GM18858 (cell line): ENCODE results near the gene IQSEC3.
"Not testable (repeated sequence)": the region's sequence is repeated elsewhere in the genome, so short reads cannot be mapped to it uniquely, and the experiment has no call there.

Experiments
- ATAC-seq: cut with Tn5 transposase; IDR thresholded peaks from one replicate; pipeline ENCODE4 v1.9.1; 2021; ENCODE audit not compliant: unreplicated experiment

Gene IQSEC3

DNA sequence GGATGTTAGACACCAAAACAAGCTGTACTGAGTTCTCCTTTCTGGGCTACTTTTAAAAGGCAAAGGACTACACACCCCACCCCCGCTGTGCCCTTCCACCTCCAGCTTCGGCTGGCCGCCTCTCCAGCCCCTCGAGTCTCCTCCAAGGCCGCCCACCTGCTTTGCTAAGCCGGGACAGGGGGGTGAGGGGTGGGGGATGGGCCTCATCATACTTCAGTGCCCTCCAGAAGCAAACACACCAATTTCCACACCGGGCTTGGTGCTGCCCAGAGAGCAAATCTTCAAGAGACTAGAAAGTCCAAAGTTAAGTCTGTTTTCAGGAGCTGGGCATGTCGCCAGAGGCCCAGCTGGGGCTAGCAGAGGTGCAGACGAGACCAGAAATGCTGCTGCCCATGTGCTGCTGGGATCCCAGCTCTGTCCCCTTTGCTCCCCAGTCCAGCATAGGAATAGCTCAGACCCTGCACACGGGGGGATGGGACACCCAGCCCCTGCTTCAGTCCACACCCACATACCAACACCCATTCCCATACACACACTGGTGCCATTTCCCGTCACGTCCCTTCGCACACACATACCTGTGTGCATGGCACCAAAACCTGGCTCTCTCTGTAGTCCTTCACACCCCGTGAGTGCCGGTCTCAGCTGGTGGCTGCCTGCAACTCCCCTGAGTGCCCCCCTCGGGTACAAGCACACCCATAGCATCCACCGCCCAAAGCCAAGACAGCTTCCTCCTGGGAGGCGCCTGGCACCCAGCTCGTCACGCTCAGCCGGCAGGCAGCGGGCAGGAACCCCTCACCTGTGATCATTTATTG is 146.4 kb downstream of the IQSEC3 start:
- ATAC-seq = no peak

GRCh38 chr12:213527-213932 is 147.0 kb downstream of the IQSEC3 start:
- no peak for ATAC-seq

GRCh38 chr12:214003-214741 is 147.6 kb downstream of the IQSEC3 start, which contains the start of gene SLC6A12:
TSS of gene SLC6A12 (minus strand) at chr12:214157. CDS start at chr12:209986, 4,171 bp downstream.
- ATAC-seq = no peak

DNA sequence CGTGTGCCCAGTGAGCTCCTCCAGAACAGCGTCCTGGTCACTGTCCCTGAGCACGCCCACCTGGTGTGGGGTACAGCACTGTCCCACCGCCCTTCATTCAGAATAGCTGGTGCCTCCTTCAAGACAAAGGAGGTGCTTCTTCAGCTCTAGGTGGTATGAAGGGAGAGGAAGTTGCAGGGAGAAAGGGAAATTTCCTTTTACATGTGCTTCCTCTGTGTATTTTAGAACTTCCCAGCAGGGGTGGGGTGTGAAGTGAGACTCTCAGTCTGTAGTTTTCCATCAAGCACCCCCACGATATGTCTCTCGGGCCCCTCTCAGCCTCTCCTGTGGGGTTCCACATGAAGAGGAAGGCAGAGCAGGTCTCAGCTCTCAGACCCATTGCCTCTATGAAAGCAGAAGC is 148.5 kb downstream of the IQSEC3 start:
- ATAC-seq = no peak

DNA sequence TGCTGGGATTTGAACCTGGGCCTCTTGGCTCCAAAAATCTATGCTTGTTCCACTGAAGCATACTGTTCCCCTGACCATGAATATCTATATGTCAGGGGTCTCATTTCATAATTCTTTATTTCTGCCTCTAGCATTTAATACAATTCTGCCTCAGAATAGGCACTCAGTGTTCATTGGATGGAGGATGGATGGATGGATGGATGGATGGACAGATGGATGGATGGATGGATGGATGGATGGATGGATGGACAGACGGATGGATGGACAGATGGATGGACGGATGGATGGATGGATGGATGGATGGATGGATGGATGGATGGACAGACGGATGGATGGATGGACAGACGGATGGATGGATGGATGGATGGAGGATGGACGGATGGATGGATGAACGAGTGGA is 150.5 kb downstream of the IQSEC3 start:
- not testable (repeated sequence) for ATAC-seq

DNA sequence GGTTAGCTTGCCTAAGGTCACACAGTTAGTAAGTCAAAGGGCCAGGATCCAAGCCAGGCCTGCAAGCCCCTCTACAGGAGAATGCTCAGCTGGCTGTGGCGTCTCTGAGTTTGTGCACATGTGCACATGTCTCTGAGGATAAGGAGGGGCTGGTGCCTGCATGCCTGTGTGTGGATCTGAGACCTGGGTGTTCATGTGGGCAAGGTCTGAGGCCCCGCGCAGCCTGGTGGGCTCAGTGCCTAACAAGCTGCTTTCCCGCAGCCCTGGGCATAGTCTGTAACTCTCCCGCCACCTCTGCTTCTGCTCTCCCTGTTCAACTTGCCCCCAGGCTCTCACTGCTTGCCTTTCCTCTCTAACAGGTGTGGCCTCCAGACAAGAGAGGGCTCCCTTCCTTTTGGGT is 151.7 kb downstream of the IQSEC3 start:
- ATAC-seq = no peak

GRCh38 chr12:218728-219590 is 152.4 kb downstream of the IQSEC3 start:
- no peak for ATAC-seq

DNA sequence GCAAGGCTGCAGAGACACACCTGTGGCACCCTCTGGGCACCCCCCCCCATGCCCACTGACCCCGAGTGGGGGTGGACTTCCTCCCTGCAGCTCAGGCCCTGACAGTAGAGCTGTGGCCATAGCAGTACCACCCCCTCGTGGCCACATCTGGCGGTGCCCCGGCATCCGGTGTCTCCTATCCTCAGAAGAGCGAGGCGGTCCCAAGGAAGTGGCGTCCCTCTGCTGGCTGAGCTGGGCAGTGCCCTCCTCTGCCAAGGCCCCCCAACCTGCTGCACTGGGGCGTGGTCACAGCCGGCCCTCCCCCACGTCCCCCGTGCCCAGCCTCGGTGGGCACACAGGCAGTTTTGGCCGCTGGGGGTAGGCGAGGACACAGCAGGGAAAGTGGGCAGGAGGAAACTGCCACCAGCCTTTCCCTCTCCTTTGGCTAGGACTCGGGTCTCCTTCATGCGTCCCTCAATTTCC is 153.4 kb downstream of the IQSEC3 start:
- ATAC-seq = no peak

DNA sequence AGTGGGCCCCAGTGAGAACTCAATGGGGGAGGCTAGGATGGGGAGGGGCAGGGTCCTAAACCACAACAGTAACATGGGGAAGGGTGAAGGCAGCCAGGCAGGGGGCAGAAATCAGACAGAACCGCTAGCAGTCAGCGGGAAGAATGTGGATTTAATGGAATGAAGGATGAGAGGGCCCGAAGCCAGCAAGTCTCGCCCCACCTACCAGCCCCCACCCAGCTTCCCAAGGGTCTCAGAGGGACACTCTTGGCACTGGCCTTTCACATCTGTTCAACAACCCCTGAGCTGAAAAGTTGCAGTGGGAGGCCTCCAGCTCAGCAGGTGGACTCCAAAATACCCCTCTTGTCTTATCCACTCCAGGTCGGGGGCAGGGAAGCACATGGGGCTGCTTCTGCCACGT is 153.9 kb downstream of the IQSEC3 start:
- ATAC-seq = no peak

DNA sequence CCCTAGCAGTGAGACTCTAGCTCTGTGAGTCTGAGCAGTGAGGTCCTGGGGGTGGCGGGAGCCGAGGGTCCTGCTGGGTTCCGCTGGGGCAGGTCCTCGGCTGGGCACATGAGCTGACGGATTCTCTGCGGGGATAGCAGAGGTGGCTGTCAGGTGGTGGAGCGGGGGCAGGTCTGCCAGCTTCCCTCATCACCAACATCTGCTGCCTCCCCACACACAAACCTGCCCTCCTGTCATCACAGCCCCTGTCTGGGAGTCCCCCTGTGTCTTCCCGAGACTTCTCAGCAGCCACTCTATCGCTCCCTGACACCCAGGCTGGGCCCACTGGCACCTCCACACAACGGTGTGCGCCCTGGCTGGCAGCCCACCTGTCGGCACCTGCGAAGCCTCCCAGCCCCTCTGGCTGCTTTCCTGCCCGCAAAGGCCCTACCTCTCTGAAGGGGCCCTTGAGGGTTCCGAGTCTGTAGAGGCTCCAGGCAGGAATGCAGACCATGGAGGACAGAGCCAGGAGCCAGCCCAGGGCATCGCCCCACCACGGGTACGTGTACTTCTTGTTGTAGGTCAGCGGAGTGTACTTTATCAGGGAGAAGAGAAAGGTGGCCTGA is 154.5 kb downstream of the IQSEC3 start:
- ATAC-seq = no peak

DNA sequence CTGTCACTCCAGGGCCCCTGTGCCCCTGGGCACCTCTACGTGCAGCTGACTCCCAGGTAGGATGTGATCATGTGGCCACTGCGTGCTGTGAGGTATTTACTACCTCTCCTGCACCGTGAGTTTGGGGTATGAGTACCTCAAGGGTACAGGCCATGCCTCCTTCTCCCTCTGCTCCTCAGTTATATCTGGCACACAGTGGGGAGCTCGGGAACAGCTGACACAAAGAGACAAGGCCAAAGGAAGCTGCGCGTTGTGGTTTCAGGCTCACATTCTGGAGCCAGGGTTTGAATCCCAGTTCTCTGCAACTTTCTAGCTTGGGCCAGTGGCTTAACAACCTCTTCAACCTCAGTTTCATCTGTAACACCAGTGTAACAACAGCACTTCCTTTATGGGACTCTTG is 155.2 kb downstream of the IQSEC3 start:
- no peak for ATAC-seq

DNA sequence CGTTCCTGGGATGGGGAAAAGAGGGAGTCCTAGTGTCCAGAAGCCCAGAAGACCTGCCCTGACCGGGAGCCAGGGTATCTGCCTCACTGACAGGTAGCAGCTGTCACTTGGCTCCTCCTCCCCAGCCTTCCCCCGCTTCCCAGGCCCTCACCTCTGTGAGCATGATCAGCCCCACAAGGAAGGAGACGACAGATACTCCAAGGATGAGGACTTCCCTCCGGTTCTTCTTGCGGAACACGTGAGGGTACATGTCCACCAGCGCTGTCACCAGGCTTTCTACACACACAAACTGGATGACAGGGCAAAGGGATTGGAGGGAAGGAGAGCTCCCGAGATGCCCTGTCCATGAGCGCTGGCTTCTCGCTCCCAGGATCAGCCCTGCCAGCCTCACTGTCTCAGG is 157.3 kb downstream of the IQSEC3 start:
- no peak for ATAC-seq

DNA sequence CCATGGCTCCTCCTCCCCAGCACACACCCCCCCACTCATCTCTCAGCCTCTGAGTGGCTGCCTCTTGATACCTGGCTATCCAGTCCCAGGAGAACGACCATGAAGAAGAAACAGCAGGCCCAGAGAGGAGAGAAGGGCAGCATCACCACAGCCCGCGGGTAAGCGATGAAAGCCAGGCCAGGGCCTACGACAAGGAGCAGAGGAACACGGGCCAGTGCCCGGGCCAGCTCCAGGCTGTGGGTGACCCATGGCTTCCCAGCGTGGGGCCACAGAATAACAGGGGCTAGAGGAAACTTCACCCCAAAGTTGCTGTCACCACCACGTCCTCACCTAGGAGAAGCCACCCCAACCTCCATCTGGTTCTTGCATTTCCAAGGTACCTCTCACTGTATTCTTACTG is 157.8 kb downstream of the IQSEC3 start:
- no peak for ATAC-seq

GRCh38 chr12:225012-225411 is 158.4 kb downstream of the IQSEC3 start:
- ATAC-seq = no peak

DNA sequence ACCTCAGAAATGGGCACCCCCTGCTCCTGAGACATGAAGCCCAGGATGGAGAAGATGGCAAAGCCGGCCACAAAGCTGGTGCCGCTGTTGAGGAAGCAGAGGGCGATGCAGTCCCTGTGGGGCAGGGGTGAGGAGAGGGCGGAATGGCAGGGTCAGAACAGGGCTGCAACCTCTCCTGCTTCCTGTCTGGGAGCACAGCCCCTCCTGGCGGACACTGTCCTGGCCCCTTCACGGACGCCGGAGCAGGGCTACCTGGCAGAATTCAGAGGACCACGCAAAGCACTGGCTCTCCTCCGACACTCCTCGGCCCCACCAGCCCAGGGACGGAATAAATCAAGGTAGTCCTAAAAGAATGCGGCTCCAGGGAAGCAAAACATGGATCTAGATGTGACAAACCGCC is 159.8 kb downstream of the IQSEC3 start:
- no peak for ATAC-seq

DNA sequence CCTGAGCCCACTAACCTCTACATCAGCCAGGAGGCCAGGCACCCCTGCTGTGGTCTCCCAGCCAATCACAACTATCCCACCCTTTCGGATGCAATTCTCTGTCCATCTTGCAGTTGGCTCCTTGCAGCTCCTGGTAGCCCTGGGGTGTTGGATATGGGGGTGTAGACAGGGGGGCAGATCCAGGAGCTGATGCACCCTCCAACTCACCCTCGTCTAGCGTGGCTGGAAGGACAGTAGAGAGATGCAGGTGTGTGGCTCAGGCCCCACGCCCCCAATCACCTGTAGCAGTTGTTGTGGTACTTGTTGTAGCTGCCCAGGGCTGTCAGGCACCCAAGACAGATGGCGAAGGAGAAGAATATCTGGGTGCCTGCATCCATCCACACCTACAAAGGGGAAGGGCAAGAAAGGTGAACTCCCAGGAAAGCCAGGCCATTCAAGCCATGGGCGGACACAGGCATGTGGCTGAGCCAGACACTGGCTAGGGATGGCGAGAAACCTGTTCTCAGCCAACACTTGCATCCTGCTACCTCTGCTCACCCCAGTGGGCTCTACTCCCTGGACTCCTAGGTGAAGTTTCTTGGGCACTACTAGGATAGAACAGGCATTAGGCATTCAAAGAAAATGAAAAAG is 160.8 kb downstream of the IQSEC3 start:
- ATAC-seq = no peak
